IMR-90 (cell line): Measurements from ENCODE around the gene ETV6.

Experiments
- CTCF ChIP-seq: conservative IDR thresholded peaks from 2 replicates; pipeline ENCODE4 v1.5.1; 2012; ENCODE audit warnings: mild to moderate bottlenecking, low read depth, low read length, improper control_type of control experiment
- MAZ ChIP-seq: IDR thresholded peaks from 2 replicates; pipeline ENCODE4 v1.6.1; 2012; ENCODE audit warnings: low read depth, mild to moderate bottlenecking, low read length, improper control_type of control experiment, moderate library complexity, borderline replicate concordance
- MXI1 ChIP-seq: IDR thresholded peaks from 2 replicates; pipeline ENCODE4 v1.6.1; 2012; ENCODE audit warnings: low read depth, mild to moderate bottlenecking, low read length, moderate library complexity, borderline replicate concordance
- POLR2A ChIP-seq: IDR thresholded peaks from 2 replicates; pipeline ENCODE4 v1.6.1; 2012; ENCODE audit warnings: mild to moderate bottlenecking, low read depth, low read length
- RCOR1 ChIP-seq: IDR thresholded peaks from 2 replicates; pipeline ENCODE4 v1.6.1; 2012; ENCODE audit warnings: mild to moderate bottlenecking, low read length, improper control_type of control experiment; ENCODE audit not compliant: insufficient replicate concordance
- USF2 ChIP-seq: fragments of 150-350 bp; IDR thresholded peaks from 2 replicates; pipeline ENCODE4 v1.6.1; 2017; ENCODE audit warnings: mild to moderate bottlenecking, antibody characterized with exemption, low read length, low read depth
- TF ChIP-seq, protein P1 (sequence below): fragments of 150-350 bp; IDR thresholded peaks from 2 replicates; pipeline ENCODE4 v1.6.1; 2016; ENCODE audit warnings: low read depth, mild to moderate bottlenecking, low read length, moderate library complexity, borderline replicate concordance

DNA sequence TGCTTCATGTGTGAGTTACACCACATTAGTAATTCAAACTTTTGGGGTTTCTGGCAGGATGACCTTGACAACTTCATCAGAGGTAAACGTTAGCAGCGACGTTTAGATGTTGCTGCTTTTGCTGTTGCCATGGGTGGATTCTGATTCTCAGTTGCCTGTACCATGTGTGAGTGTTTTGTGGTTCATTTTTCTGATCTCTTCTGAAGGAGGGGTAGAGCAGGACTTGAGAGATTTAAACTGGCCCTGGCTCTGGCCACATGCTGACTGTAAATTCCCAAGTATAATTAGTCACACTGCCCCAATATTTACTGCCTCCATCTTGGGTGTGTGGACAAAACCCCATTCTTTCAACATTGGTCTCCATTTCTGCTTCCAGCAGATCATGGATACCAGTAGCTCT is 110.4 kb downstream of the ETV6 start:
- TF ChIP-seq CTCF (no peak), MXI1 (no peak), RCOR1 (no peak), POLR2A (no peak), USF2 (no peak), MAZ (no peak)
- TF ChIP-seq, protein P1, sequence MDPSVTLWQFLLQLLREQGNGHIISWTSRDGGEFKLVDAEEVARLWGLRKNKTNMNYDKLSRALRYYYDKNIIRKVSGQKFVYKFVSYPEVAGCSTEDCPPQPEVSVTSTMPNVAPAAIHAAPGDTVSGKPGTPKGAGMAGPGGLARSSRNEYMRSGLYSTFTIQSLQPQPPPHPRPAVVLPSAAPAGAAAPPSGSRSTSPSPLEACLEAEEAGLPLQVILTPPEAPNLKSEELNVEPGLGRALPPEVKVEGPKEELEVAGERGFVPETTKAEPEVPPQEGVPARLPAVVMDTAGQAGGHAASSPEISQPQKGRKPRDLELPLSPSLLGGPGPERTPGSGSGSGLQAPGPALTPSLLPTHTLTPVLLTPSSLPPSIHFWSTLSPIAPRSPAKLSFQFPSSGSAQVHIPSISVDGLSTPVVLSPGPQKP, result no peak
